ENCODE measurements around the gene MZT2B. TPM values are rescaled to one million over a fixed set of nuclear protein-coding genes. Genes with fewer than 3 reads are reported as not detected.

MZT2B gene
- total and polyA plus RNA-seq, 2 of the 13 experiments (the other 11 are each of a cell fraction or from before 2014, with no cell fraction given), result 253 to 410 TPM

GRCh38 chr2:130181325-130181879 lies 660 bp upstream of the MZT2B start, which contains the start of gene SMPD4 (continued):
- TF ChIP-seq AHDC1 (CRISPR knock-in tag; IDR thresholded peaks at IDR 0.05; ENCODE audit: borderline replicate concordance), result no peak
- no peak for TF ChIP-seq WIZ (CRISPR knock-in tag; IDR thresholded peaks at IDR 0.05)
- TF ChIP-seq ZSCAN20 (CRISPR knock-in tag; IDR thresholded peaks at IDR 0.05; ENCODE audit: borderline replicate concordance), result no peak
- TF ChIP-seq GATAD2A (CRISPR knock-in tag; IDR thresholded peaks at IDR 0.05), result no peak
- no peak for TF ChIP-seq TBP (CRISPR knock-in tag; IDR thresholded peaks at IDR 0.05)
- TF ChIP-seq ZNF10 (CRISPR knock-in tag; IDR thresholded peaks at IDR 0.05; ENCODE audit: borderline replicate concordance, low read depth), result no peak
- no peak; the same call in 1 of the 2 replicates for TF ChIP-seq JUNB (CRISPR knock-in tag; IDR thresholded peaks at IDR 0.05; ENCODE audit: borderline replicate concordance)
- peak; percentile 98 for TF ChIP-seq SIN3B (IDR thresholded peaks at IDR 0.05; ENCODE audit: low read length)
- no peak for TF ChIP-seq STAT5B (CRISPR knock-in tag; IDR thresholded peaks at IDR 0.05)
- TF ChIP-seq PCBP2 (optimal IDR thresholded peaks at IDR 0.05; ENCODE audit: low read depth, low read length, poor library complexity, severe bottlenecking), result no peak
- TF ChIP-seq ZSCAN21 (CRISPR knock-in tag; IDR thresholded peaks at IDR 0.05; ENCODE audit: borderline replicate concordance), result peak; percentile 33
- TF ChIP-seq ZNF891 (CRISPR knock-in tag; IDR thresholded peaks at IDR 0.05), result no peak
- TF ChIP-seq GMEB1 (CRISPR knock-in tag; IDR thresholded peaks at IDR 0.05; ENCODE audit: borderline replicate concordance), result peak; percentile 89
- no peak for TF ChIP-seq ZNF775 (CRISPR knock-in tag; IDR thresholded peaks at IDR 0.05; ENCODE audit: borderline replicate concordance)
- no peak for TF ChIP-seq NFRKB (IDR thresholded peaks at IDR 0.05)
- TF ChIP-seq ZBTB21 (CRISPR knock-in tag; IDR thresholded peaks at IDR 0.05), result 0 out of 2 replicates have a peak, but pooled peaks have one; percentile 42
- peak; percentile 58; the same call in 1 of the 2 replicates for TF ChIP-seq TIGD3 (CRISPR knock-in tag; IDR thresholded peaks at IDR 0.05; ENCODE audit: borderline replicate concordance)
- peak; percentile 60; the same call in 1 of the 2 replicates for TF ChIP-seq ZNF343 (CRISPR knock-in tag; IDR thresholded peaks at IDR 0.05)
- TF ChIP-seq SP1 (IDR thresholded peaks at IDR 0.05), result no peak
- peak; percentile 100 for TF ChIP-seq SP1 (CRISPR knock-in tag; IDR thresholded peaks at IDR 0.05)
- no peak; the same call in 1 of the 2 replicates for TF ChIP-seq RFXAP (CRISPR knock-in tag; IDR thresholded peaks at IDR 0.05; ENCODE audit: borderline replicate concordance)
- TF ChIP-seq PLRG1 (conservative IDR thresholded peaks at IDR 0.05), result no peak
- no peak for TF ChIP-seq SMARCC2 (IDR thresholded peaks at IDR 0.05)
- TF ChIP-seq ZMYM4 (CRISPR knock-in tag; IDR thresholded peaks at IDR 0.05), result peak; percentile 86
- peak; percentile 13; the same call in 1 of the 2 replicates for TF ChIP-seq ZNF768 (CRISPR knock-in tag; IDR thresholded peaks at IDR 0.05)

Data from HepG2 (cell line).